GM12878 (cell line): ENCODE measurements around the gene SFXN5. TPM values are rescaled to one million over a fixed set of nuclear protein-coding genes. Genes with fewer than 3 reads are reported as not detected.

Experiments used
- ATAC-seq: fragments of 200-7000 bp; cut with Tn5 transposase; 3 replicates; pipeline ENCODE4 v1.9.1; 2020; ENCODE audit warnings: mild to moderate bottlenecking, moderate library complexity
- BruUV-seq: library from RNA; stranded (reverse); fragments of 400-500 nt; replicated peaks from 2 replicates; lab custom pipeline; 2021; lab: Mats Ljungman, UMichigan
- CTCF ChIA-PET: fragments of 300-600 bp; sonication (Branson Sonifier 250); formaldehyde crosslinking; extraction: SDS; loops from one replicate; lab custom pipeline; 2021; ENCODE audit warnings: inconsistent platforms; lab: Yijun Ruan, JAX
- POLR2A ChIA-PET: fragments of 350-600 bp; formaldehyde crosslinking; extraction: SDS; loops from one replicate; lab custom pipeline; 2021; ENCODE audit warnings: inconsistent platforms; lab: Charles Lee
- RAD21 ChIA-PET: fragments of 300-600 bp; sonication (Branson Sonifier 250); formaldehyde crosslinking; loops from one replicate; lab custom pipeline; 2023; ENCODE audit warnings: antibody characterized with exemption; ENCODE audit not compliant: unreplicated experiment; lab: Charles Lee
- SMC1A ChIA-PET: fragments of 300-600 bp; sonication (Branson Sonifier 250); formaldehyde crosslinking; loops from one replicate; lab custom pipeline; 2023; ENCODE audit not compliant: unreplicated experiment, uncharacterized antibody; lab: Charles Lee
- DNase-seq: peaks from one replicate; pipeline ENCODE4 v3.0.0-alpha.2; 2011; ENCODE audit warnings: low read depth, low spot score
- FAIRE-seq: peaks from 3 replicates; lab custom pipeline; 2011; peaks lifted over from hg19 to GRCh38; lab: Jason Lieb, UNC
- H2AFZ ChIP-seq: 2 replicates; pipeline ENCODE4 v1.6.0; 2011; ENCODE audit warnings: low read depth, low read length, control low read depth; ENCODE audit not compliant: control insufficient read depth
- H3K27ac ChIP-seq: 2 replicates; pipeline ENCODE4 v1.5.1; 2011; ENCODE audit warnings: control low read depth; ENCODE audit not compliant: control insufficient read depth, insufficient read depth
- H3K27me3 ChIP-seq, 2 experiments: replicated peaks in 1 of 2; 2 replicates each; pipeline versions ENCODE4 v1.6.0 to v1.6.1; 2011; ENCODE audit warnings: low read length in 1 of 2; ENCODE audit not compliant: control insufficient read depth in 2 of 2, insufficient read depth in 2 of 2
- H3K36me3 ChIP-seq, 2 experiments: 2 replicates each; pipeline ENCODE4 v1.5.1; 2011; ENCODE audit warnings: low read length in 1 of 2; ENCODE audit not compliant: control insufficient read depth in 2 of 2, insufficient read depth in 2 of 2
- H3K4me1 ChIP-seq: 2 replicates; pipeline ENCODE4 v1.6.1; 2011; ENCODE audit warnings: mild to moderate bottlenecking, low read length, moderate library complexity, mixed read lengths; ENCODE audit not compliant: control insufficient read depth, insufficient read depth
- H3K4me2 ChIP-seq: 2 replicates; pipeline ENCODE4 v1.6.0; 2011; ENCODE audit warnings: control low read depth; ENCODE audit not compliant: control insufficient read depth, insufficient read depth
- H3K4me3 ChIP-seq: fragments of 200-600 bp; sonication (generic); 2 replicates; pipeline ENCODE4 v1.5.1; 2016
- H3K79me2 ChIP-seq: 2 replicates; pipeline ENCODE4 v1.6.0; 2011; ENCODE audit warnings: low read length; ENCODE audit not compliant: control insufficient read depth, insufficient read depth
- H3K9ac ChIP-seq: 2 replicates; pipeline ENCODE4 v1.8.0; 2011; ENCODE audit warnings: low read length, control low read depth, mixed read lengths; ENCODE audit not compliant: control insufficient read depth, insufficient read depth
- H3K9me3 ChIP-seq: replicated peaks from 3 replicates; pipeline ENCODE4 v1.5.1; 2011; ENCODE audit warnings: mild to moderate bottlenecking, low read length; ENCODE audit not compliant: control insufficient read depth, insufficient read depth
- H4K20me1 ChIP-seq: 2 replicates; pipeline ENCODE4 v1.6.0; 2011; ENCODE audit not compliant: control insufficient read depth, insufficient read depth
- FOXM1 ChIP-seq: IDR thresholded peaks from 2 replicates; pipeline ENCODE4 v1.6.1; 2012; ENCODE audit warnings: low read depth, mild to moderate bottlenecking, inconsistent platforms, low read length, moderate library complexity
- NFIC ChIP-seq: IDR thresholded peaks from 2 replicates; pipeline ENCODE4 v1.6.1; 2012; ENCODE audit warnings: low read depth, mild to moderate bottlenecking, inconsistent platforms, low read length, moderate library complexity
- NFYB ChIP-seq: IDR thresholded peaks from 2 replicates; pipeline ENCODE4 v1.6.1; 2011; ENCODE audit warnings: low read depth, mild to moderate bottlenecking, low read length, improper control_type of control experiment, moderate library complexity; ENCODE audit not compliant: insufficient read depth
- REST ChIP-seq: IDR thresholded peaks from 2 replicates; pipeline ENCODE4 v1.6.1; 2012; ENCODE audit warnings: mild to moderate bottlenecking, low read depth, low read length
- SMAD1 ChIP-seq: fragments of 450-650 bp; IDR thresholded peaks from 2 replicates; pipeline ENCODE4 v1.6.1; 2018; ENCODE audit warnings: mild to moderate bottlenecking, low read depth; ENCODE audit not compliant: partially characterized antibody
- TCF12 ChIP-seq: IDR thresholded peaks from 2 replicates; pipeline ENCODE4 v1.6.1; 2011; ENCODE audit warnings: low read depth, mild to moderate bottlenecking, low read length
- whole genome bisulfite sequencing: methylation state at CpG from one replicate; pipeline ENCODE4 v1.1.6; 2016; ENCODE audit warnings: low lambda C conversion rate; ENCODE audit not compliant: insufficient replicate concordance, insufficient coverage; ENCODE audit errors: missing lambda C conversion rate; 5-methylcytosine and 5-hydroxymethylcytosine counted together
- in situ Hi-C: fragments of 300-500 bp; cut with MboI; formaldehyde crosslinking; loops from 9 replicates; pipeline ENCODE4 v1.14.3; 2018; ENCODE audit warnings: mixed read lengths
- intact Hi-C: fragments of 100-400 bp; cut with micrococcal nuclease; formaldehyde crosslinking; loops from one replicate; pipeline ENCODE4 v1.14.2; 2022; ENCODE audit not compliant: unreplicated experiment
- polyA plus RNA-seq, 11 experiments: library from polyadenylated mRNA; depleted of rRNA in 4 of 11; unstranded in 6 of 11; stranded (reverse) in 5 of 11; fragments of >200 nt; fragmentation: Nextera tagmentation in 4 of 11; fragmentation: Illumina TruSeq in 1 of 11; extraction: Ambion mirVana in 4 of 11; extraction: Trizol in 1 of 11; gene quantifications; 1 replicate in 1 of 11; 2 replicates in 10 of 11; pipeline versions ENCODE4 v1.2.1 to v1.2.3, GENCODE V29; 2011 to 2016; ENCODE audit warnings: inconsistent platforms in 2 of 11, missing spikeins in 2 of 11, low read depth in 1 of 11
- total RNA-seq, 4 experiments: library from RNA; depleted of rRNA in 3 of 4; stranded (reverse); fragments of >200 nt in 3 of 4; fragmentation: Illumina TruSeq in 1 of 4; extraction: Trizol in 1 of 4; gene quantifications; 2 replicates each; pipeline versions ENCODE4 v1.2.1 to v1.2.3, GENCODE V29; 2013 to 2021

SFXN5 gene
- total and polyA plus RNA-seq, 10 of the 15 experiments (the other 5 are each of a cell fraction or from before 2014, with no cell fraction given): 3.3 to 15.9 (median 11.2) TPM

GRCh38 chr2:73074110-73075069, 2.9 kb upstream of the SFXN5 start (continued):
- no peak for TF ChIP-seq REST

DNA sequence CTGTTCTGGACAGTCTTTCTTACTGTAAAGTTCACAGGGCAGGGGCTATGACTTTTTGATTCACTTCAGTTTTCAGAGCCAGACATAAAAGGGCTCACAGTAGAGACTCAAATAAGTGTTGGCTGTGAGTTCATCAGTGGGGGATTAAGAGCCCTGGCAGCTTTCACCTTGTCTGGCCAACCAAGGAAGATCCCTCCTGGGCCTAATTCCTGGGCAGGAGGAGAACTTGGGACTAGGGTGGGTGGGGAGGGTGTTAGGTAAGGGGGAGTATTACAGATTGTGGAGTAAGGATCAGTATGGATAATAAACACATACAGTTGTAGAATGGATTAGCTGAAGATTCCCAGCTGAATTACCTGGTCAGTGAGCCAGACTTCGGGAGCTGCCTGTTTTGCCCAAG, 904 bp upstream of the SFXN5 start:
- ChIA-PET CTCF (interaction anchor here (1.0 to 2.4 kb wide), 5 partner anchors 34 to 180 kb away, joined by 3 to 10 read pairs (median 3); no protein-coding TSS in a partner anchor), SMC1A (interaction anchor here (0.8 kb wide), 3 partner anchors 104 to 179 kb away, joined by 3 to 4 read pairs (median 3); no protein-coding TSS in a partner anchor), RAD21 (interaction anchor here (1.3 kb wide), 1 partner anchor 140 kb away, joined by 3 read pairs; no protein-coding TSS in a partner anchor), POLR2A (no interaction called here)
- Histone ChIP-seq H4K20me1 (no peaks in the 10 kb centered on the region), H3K27ac (peak overlapping the region; percentile 86), H3K4me2 (peak overlapping the region; percentile 94), H3K9me3 (no peaks in the 10 kb centered on the region), H3K4me1 (no peaks in the 10 kb centered on the region), H3K27me3 (peaks cover 2 to 5% of the 10 kb centered on the region in 2 experiments; a peak in 3 of 4 replicates), H3K36me3 (no peaks in the 10 kb centered on the region), H3K9ac (peak overlapping the region; percentile 85), H2AFZ (peak overlapping the region; percentile 98), H3K4me3 (peak overlapping the region; percentile 77), H3K79me2 (peaks cover 2% of the 10 kb centered on the region; the same call in 1 of the 2 replicates)
- intact Hi-C loops: loop anchor here (5.0 kb wide), 2 partner anchors 155 to 180 kb away; partner anchors contain the start of gene EMX1
- in situ Hi-C loops: no loop called here
- TF ChIP-seq FOXM1 (no peak), NFIC (no peak), NFYB (no peak), SMAD1 (no peak), TCF12 (no peak)
- DNase-seq (no peak), FAIRE-seq (no peak), ATAC-seq (no peak)
- no TSS peak for BruUV-seq
- WGBS: 40% methylated on average over 1 of the region's 1 CpG
